K562 (cell line): ENCODE data around the gene CCDC28B. TPM values are rescaled to one million over a fixed set of nuclear protein-coding genes. Genes with fewer than 3 reads are reported as not detected.

ENCODE experiments used
- BDP1 ChIP-seq: IDR thresholded peaks from 3 replicates; pipeline ENCODE4 v1.6.1; 2011; ENCODE audit not compliant: insufficient read length, insufficient read depth
- BHLHE40 ChIP-seq: IDR thresholded peaks from 2 replicates; pipeline ENCODE4 v1.6.1; 2011; ENCODE audit warnings: low read length, improper control_type of control experiment
- CBX8 ChIP-seq: fragments of 200-600 bp; sonication (generic); IDR thresholded peaks from 2 replicates; pipeline ENCODE4 v1.6.1; 2012; ENCODE audit warnings: borderline replicate concordance, mixed run types, low read depth, mild to moderate bottlenecking, moderate library complexity, mixed read lengths, low read length, control low read depth, inconsistent platforms; ENCODE audit not compliant: poor library complexity, severe bottlenecking; ENCODE audit errors: extremely low read depth
- DMBX1 ChIP-seq: fragments of 250-450 bp; sonication (Bioruptor Pico); IDR thresholded peaks from 2 replicates; pipeline ENCODE4 v1.8.0; 2022; ENCODE audit warnings: inconsistent platforms, mild to moderate bottlenecking, moderate library complexity, borderline replicate concordance
- GABPB2 ChIP-seq: fragments of 250-450 bp; sonication (Bioruptor Pico); conservative IDR thresholded peaks from 2 replicates; pipeline ENCODE4 v1.5.1; 2021; ENCODE audit warnings: mild to moderate bottlenecking
- HDAC2 ChIP-seq: fragments of 450-650 bp; IDR thresholded peaks from 2 replicates; pipeline ENCODE4 v1.6.1; 2016; ENCODE audit warnings: mild to moderate bottlenecking
- LARP7 ChIP-seq: fragments of 450-650 bp; IDR thresholded peaks from 2 replicates; pipeline ENCODE4 v1.6.1; 2016
- MBD1 ChIP-seq: fragments of 250-450 bp; sonication (Bioruptor Pico); IDR thresholded peaks from 2 replicates; pipeline ENCODE4 v1.8.0; 2022; ENCODE audit warnings: inconsistent platforms
- NCOA4 ChIP-seq: fragments of 450-650 bp; IDR thresholded peaks from 2 replicates; pipeline ENCODE4 v1.6.1; 2018; ENCODE audit warnings: mild to moderate bottlenecking; ENCODE audit not compliant: partially characterized antibody
- NELFE ChIP-seq: IDR thresholded peaks from 2 replicates; pipeline ENCODE4 v1.6.1; 2011; ENCODE audit warnings: mild to moderate bottlenecking; ENCODE audit not compliant: insufficient read depth, insufficient read length
- NUFIP1 ChIP-seq: fragments of 450-650 bp; IDR thresholded peaks from 2 replicates; pipeline ENCODE4 v1.6.1; 2018; ENCODE audit not compliant: partially characterized antibody
- PATZ1 ChIP-seq: fragments of 250-450 bp; sonication (Bioruptor Pico); IDR thresholded peaks from 2 replicates; pipeline ENCODE4 v1.5.0; 2020; ENCODE audit warnings: mild to moderate bottlenecking, borderline replicate concordance
- POLR2G ChIP-seq: fragments of 200-400 bp; formaldehyde crosslinking; IDR thresholded peaks from 2 replicates; pipeline ENCODE4 v1.6.1; 2017; ENCODE audit warnings: low read depth, mild to moderate bottlenecking, antibody characterized with exemption, low read length, moderate library complexity
- SAFB ChIP-seq: fragments of 200-400 bp; formaldehyde crosslinking; IDR thresholded peaks from 2 replicates; pipeline ENCODE4 v1.6.1; 2017; ENCODE audit warnings: low read depth, low read length, borderline replicate concordance
- SETDB1 ChIP-seq: IDR thresholded peaks from one replicate; pipeline ENCODE4 v1.6.1; 2012; ENCODE audit warnings: low read length, control low read depth, inconsistent platforms
- SPI1 ChIP-seq: IDR thresholded peaks from 2 replicates; pipeline ENCODE4 v1.6.1; 2011; ENCODE audit warnings: low read depth, low read length, control low read depth, borderline replicate concordance
- TRIM24 ChIP-seq, 2 experiments: fragments of 450-650 bp; IDR thresholded peaks; 2 replicates each; pipeline ENCODE4 v1.6.1; 2016
- TSC22D4 ChIP-seq: fragments of 450-650 bp; IDR thresholded peaks from 2 replicates; pipeline ENCODE4 v1.6.1; 2016; ENCODE audit warnings: missing genetic modification characterization, missing biosample characterization, control low read depth
- ZNF140 ChIP-seq: fragments of 250-450 bp; sonication (Bioruptor Pico); IDR thresholded peaks from 2 replicates; pipeline ENCODE4 v1.8.0; 2021; ENCODE audit warnings: moderate library complexity, mild to moderate bottlenecking, inconsistent platforms
- ZNF668 ChIP-seq: fragments of 250-450 bp; sonication (Bioruptor Pico); IDR thresholded peaks from 2 replicates; pipeline ENCODE4 v1.8.0; 2022; ENCODE audit warnings: mild to moderate bottlenecking, inconsistent platforms
- ZNF696 ChIP-seq: fragments of 250-450 bp; sonication (Bioruptor Pico); conservative IDR thresholded peaks from 2 replicates; pipeline ENCODE4 v1.4.0; 2020; ENCODE audit warnings: mild to moderate bottlenecking, moderate library complexity
- ZNF778 ChIP-seq: fragments of 450-650 bp; formaldehyde crosslinking; IDR thresholded peaks from 2 replicates; pipeline ENCODE4 v1.4.0; 2020; ENCODE audit warnings: mild to moderate bottlenecking, moderate library complexity
- ZNF780A ChIP-seq: fragments of 250-450 bp; sonication (Bioruptor Pico); IDR thresholded peaks from 2 replicates; pipeline ENCODE4 v1.5.0; 2021; ENCODE audit warnings: mild to moderate bottlenecking
- ZNF785 ChIP-seq: fragments of 250-450 bp; sonication (Bioruptor Pico); IDR thresholded peaks from 2 replicates; pipeline ENCODE4 v1.4.0; 2020; ENCODE audit warnings: mild to moderate bottlenecking
- polyA plus RNA-seq, 8 experiments: library from polyadenylated mRNA; depleted of rRNA in 4 of 8; stranded (reverse) in 5 of 8; unstranded in 3 of 8; fragments of >200 nt; fragmentation: Nextera tagmentation in 2 of 8; fragmentation: Illumina TruSeq in 1 of 8; extraction: Ambion mirVana in 2 of 8; extraction: Trizol in 1 of 8; gene quantifications; 2 replicates each; pipeline versions ENCODE4 v1.2.1 to v1.2.3, GENCODE V29; 2011 to 2014; ENCODE audit warnings: inconsistent platforms in 1 of 8, missing spikeins in 1 of 8
- total RNA-seq, 7 experiments: library from RNA; depleted of rRNA in 6 of 7; stranded (reverse); fragments of >200 nt in 6 of 7; fragmentation: Illumina TruSeq in 2 of 7; extraction: Trizol in 2 of 7; gene quantifications; 2 replicates each; pipeline versions ENCODE4 v1.2.1 to v1.2.3, GENCODE V29; 2011 to 2021; ENCODE audit warnings: low replicate concordance in 1 of 7
- TF ChIP-seq, protein P1 (sequence below): IDR thresholded peaks from 2 replicates; pipeline ENCODE4 v1.6.1; 2014; ENCODE audit warnings: antibody characterized with exemption

The CCDC28B gene
- total and polyA plus RNA-seq, 9 of the 15 experiments (the other 6 are each of a cell fraction or from before 2014, with no cell fraction given), result 5.7 to 54.5 (median 31.7) TPM

DNA sequence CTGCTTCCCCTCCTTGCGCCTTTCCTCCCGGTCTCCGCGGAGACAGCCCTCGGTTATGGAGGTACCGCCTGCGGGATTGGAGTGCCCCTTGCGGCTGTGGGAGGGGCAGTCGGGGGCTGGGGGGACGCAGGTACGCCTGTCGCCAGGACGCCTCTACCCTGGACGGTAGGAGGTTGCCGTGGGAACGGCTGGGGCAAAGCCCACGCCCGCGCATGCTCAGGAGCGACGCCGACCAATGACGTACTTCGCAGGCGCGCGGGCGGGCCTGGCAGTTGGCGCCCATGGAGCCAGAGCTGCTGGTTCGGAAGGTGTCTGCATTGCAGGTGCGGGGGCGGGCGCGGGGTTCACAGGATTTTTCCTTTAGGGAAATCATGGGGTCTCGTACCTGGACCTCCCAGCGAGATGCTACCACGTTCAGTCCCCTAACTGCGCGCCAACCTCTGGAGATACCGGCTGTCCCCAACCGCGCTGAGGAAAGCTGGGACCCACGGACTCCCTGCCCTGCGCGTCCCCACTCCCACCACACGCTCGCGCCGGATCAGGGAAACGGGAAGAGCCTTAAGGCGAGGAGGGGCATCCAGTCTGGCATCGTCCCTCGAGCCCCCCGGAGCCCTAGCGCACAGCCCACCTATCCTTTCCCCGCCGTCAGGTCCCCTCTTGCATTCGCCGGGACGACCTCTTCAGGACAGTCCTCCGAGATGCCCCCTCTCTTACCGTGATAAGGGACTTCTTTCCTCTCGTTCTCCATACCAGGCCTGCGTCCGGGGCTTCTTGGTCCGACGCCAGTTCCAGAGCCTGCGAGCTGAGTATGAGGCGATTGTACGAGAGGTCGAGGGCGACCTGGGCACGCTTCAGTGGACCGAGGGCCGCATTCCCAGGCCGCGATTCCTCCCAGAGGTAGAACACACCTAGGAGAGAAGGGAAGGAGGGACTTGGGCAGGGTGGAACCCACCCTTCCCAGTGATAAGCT, 5.3 kb downstream of the CCDC28B start, which contains the start of gene IQCC (continued):
- TF ChIP-seq NCOA4 (no peak), LARP7 (no peak), NUFIP1 (no peak), SAFB (0 out of 2 replicates have a peak, but pooled peaks have one; percentile 21), SETDB1 (no peak), DMBX1 (0 out of 2 replicates have a peak, but pooled peaks have one; percentile 35), GABPB2 (CRISPR knock-in tag) (no peak), BHLHE40 (peak; percentile 49), ZNF778 (CRISPR knock-in tag) (no peak), ZNF780A (no peak), ZNF785 (CRISPR knock-in tag) (no peak), ZNF696 (no peak), ZNF668 (CRISPR knock-in tag) (no peak), TSC22D4 (tag) (no peak), BDP1 (no peak), CBX8 (no peak), PATZ1 (CRISPR knock-in tag) (no peak), POLR2G (peak; percentile 92), MBD1 (CRISPR knock-in tag) (no peak), TRIM24 (IDR thresholded peaks at IDR 0.05) (no peak), SPI1 (no peak), NELFE (no peak), ZNF140 (CRISPR knock-in tag) (no peak), HDAC2 (0 out of 2 replicates have a peak, but pooled peaks have one; percentile 77)
- TF ChIP-seq, protein P1, sequence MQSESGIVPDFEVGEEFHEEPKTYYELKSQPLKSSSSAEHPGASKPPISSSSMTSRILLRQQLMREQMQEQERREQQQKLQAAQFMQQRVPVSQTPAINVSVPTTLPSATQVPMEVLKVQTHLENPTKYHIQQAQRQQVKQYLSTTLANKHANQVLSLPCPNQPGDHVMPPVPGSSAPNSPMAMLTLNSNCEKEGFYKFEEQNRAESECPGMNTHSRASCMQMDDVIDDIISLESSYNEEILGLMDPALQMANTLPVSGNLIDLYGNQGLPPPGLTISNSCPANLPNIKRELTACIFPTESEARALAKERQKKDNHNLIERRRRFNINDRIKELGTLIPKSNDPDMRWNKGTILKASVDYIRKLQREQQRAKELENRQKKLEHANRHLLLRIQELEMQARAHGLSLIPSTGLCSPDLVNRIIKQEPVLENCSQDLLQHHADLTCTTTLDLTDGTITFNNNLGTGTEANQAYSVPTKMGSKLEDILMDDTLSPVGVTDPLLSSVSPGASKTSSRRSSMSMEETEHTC, result no peak
